Measurements from ENCODE around the gene CDX2. TPM values are rescaled to one million over a fixed set of nuclear protein-coding genes. Genes with fewer than 3 reads are reported as not detected.
"Not testable (repeated sequence)": the region's sequence is repeated elsewhere in the genome, so short reads cannot be mapped to it uniquely, and the experiment has no call there.

The CDX2 gene
- total RNA-seq, 4 donors from 2014 or later: 119 to 199 (median 136) TPM

DNA sequence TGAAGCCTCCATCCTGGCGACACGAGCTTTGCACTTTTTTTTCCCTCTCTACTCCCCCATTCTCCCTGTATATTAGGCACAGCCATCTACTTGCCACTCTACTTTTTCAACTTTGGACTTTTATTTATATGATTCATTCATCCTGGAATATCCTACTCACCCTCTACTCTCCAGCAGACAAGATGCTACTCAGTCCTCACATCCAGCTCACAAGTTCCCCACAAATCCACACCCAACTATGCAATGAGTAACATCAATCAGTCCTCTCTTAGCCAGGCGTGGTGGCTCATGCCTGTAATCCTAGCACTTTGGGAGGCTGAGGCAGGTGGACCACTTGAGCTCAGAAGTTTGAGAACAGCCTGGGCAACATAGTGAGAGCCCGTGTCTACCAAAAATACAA lies 43.3 kb upstream of the CDX2 start:
- in situ Hi-C loops (cut with MboI; ENCODE audit: low pct_ligation_motif_present in 1 of 4, low pct_unique_long_range_greater_than_20kb in 1 of 4, low sequenced_read_pairs in 3 of 4): no loop called here
- no peak overlapping the region for H3K27ac ChIP-seq
- H3K36me3 ChIP-seq: no peaks in the 10 kb centered on the region
- H3K27me3 ChIP-seq: peaks cover 17% of the 10 kb centered on the region
- H3K4me3 ChIP-seq: no peak overlapping the region
- TF ChIP-seq POLR2AphosphoS5 (IDR thresholded peaks at IDR 0.05) (no peak), POLR2A (IDR thresholded peaks at IDR 0.05) (no peak), EP300 (IDR thresholded peaks at IDR 0.05; ENCODE audit: low read depth) (no peak)
- TF ChIP-seq, protein P1, sequence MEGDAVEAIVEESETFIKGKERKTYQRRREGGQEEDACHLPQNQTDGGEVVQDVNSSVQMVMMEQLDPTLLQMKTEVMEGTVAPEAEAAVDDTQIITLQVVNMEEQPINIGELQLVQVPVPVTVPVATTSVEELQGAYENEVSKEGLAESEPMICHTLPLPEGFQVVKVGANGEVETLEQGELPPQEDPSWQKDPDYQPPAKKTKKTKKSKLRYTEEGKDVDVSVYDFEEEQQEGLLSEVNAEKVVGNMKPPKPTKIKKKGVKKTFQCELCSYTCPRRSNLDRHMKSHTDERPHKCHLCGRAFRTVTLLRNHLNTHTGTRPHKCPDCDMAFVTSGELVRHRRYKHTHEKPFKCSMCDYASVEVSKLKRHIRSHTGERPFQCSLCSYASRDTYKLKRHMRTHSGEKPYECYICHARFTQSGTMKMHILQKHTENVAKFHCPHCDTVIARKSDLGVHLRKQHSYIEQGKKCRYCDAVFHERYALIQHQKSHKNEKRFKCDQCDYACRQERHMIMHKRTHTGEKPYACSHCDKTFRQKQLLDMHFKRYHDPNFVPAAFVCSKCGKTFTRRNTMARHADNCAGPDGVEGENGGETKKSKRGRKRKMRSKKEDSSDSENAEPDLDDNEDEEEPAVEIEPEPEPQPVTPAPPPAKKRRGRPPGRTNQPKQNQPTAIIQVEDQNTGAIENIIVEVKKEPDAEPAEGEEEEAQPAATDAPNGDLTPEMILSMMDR (IDR thresholded peaks at IDR 0.05): no peak
- WGBS, 2 donors (ENCODE audit: low coverage in 1 of 2): 88% methylated on average over 4 of the region's 4 CpGs; no CpG with 5 or more reads in 1 of the 2 donors
- DNase-seq: no peak
- no peaks in the 10 kb centered on the region for H3K9me3 ChIP-seq
- intact Hi-C loops (cut with DNase I; ENCODE audit: low total_unique reads): no loop called here
- no peaks in the 10 kb centered on the region for H3K4me1 ChIP-seq

DNA sequence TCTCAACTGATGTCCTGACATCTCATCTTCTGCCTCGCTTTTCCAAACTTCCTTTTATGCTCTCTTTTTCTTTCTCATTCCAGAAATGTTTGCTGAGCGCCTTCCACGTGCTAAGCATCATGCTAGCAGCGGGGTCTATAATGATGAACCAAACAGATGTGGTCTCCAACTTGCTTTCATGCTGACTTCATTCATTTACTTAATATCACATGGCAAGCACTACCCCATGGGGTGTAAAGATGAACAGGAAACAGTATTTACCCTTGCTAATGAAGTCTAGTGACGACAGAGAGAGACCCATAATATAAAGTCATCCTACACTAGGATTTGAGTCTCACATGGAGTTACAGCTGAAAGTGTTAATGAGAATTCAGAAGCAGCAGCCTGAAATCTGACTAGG lies 40.9 kb upstream of the CDX2 start:
- Histone ChIP-seq H3K27me3 (peaks cover 11% of the 10 kb centered on the region), H3K36me3 (no peaks in the 10 kb centered on the region), H3K27ac (no peak overlapping the region), H3K4me3 (no peak overlapping the region), H3K9me3 (no peaks in the 10 kb centered on the region), H3K4me1 (no peaks in the 10 kb centered on the region)
- in situ Hi-C loops (cut with MboI; ENCODE audit: low pct_ligation_motif_present in 1 of 4, low pct_unique_long_range_greater_than_20kb in 1 of 4, low sequenced_read_pairs in 3 of 4) (no loop called here), intact Hi-C loops (cut with DNase I; ENCODE audit: low total_unique reads) (no loop called here)
- TF ChIP-seq POLR2AphosphoS5 (IDR thresholded peaks at IDR 0.05) (no peak), POLR2A (IDR thresholded peaks at IDR 0.05) (no peak), EP300 (IDR thresholded peaks at IDR 0.05; ENCODE audit: low read depth) (no peak)
- TF ChIP-seq, protein P1 (IDR thresholded peaks at IDR 0.05): no peak
- DNase-seq: no peak
- 84 to 91% methylated on average over 5 of the region's 5 CpGs for WGBS, 2 donors (ENCODE audit: low coverage in 1 of 2)

DNA sequence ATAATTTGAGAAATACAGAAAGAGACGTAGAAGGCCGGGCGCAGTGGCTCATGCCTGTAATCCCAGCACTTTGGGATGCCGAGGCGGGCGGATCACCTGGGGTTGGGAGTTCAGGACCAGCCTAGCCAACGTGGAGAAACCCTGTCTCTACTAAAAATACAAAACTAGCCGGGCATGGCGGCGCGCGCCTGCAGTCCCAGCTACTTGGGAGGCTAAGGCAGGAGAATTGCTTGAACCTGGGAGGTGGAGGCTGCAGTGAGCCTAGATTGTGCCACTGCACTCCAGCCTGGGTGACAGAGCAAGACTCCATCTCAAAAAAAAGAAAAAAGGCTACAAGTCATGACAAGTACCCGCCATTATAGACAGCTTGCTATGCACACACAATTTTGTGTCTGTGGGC lies 35.9 kb upstream of the CDX2 start:
- WGBS, 2 donors (ENCODE audit: low coverage in 1 of 2): 94 to 97% methylated on average over 13 of the region's 13 CpGs
- intact Hi-C loops (cut with DNase I; ENCODE audit: low total_unique reads); H3K4me1 ChIP-seq; H3K9me3 ChIP-seq; H3K36me3 ChIP-seq; in situ Hi-C loops (cut with MboI; ENCODE audit: low pct_ligation_motif_present in 1 of 4, low pct_unique_long_range_greater_than_20kb in 1 of 4, low sequenced_read_pairs in 3 of 4); DNase-seq; H3K4me3 ChIP-seq; H3K27ac ChIP-seq; H3K27me3 ChIP-seq: not testable (repeated sequence)

DNA sequence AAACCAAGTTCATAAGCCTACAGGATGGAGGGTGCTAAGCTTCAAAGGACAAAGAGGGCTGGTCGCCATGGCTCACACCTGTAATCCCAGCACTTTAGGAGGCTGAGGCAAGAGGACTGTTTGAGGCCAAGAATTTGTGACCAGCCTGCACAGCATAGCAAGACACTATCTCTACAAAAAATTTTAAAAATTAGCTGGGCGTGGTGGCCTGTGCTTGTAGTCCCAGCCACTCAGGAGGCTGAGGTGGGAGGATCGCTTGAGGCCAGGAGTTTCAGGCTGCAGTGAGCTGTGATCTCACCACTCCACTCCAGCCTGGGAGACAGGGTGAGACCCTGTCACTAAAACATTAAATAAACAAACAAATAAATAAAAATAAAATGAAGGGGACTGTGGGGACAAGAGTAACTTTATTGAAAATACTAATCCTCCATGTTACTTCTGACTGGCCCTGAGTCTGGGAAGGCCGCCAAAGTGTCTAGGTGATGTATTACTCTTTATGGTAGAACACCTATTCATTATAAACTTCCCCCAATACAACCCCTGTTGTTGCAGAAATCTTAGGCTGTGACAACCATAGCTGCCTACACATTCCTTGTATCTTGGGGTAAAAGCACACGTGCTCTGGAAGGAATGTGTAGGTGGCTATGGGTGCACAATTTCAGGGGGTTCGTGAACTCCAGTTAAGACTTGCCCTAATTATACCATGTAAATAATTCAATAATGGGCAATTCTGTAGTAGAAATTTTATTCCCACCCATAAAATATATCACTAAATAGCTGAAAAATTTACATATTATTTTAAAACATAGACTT lies 34.0 kb upstream of the CDX2 start:
- Histone ChIP-seq H3K27ac (no peak overlapping the region), H3K36me3 (no peaks in the 10 kb centered on the region), H3K9me3 (no peaks in the 10 kb centered on the region), H3K4me1 (no peaks in the 10 kb centered on the region), H3K4me3 (no peak overlapping the region), H3K27me3 (no peaks in the 10 kb centered on the region)
- intact Hi-C loops (cut with DNase I; ENCODE audit: low total_unique reads) (no loop called here), in situ Hi-C loops (cut with MboI; ENCODE audit: low pct_ligation_motif_present in 1 of 4, low pct_unique_long_range_greater_than_20kb in 1 of 4, low sequenced_read_pairs in 3 of 4) (no loop called here)
- DNase-seq: no peak
- 61 to 74% methylated on average over 4 to 6 of the region's 6 CpGs for WGBS, 2 donors (ENCODE audit: low coverage in 1 of 2)
- TF ChIP-seq, protein P1 (IDR thresholded peaks at IDR 0.05): no peak
- no peak for TF ChIP-seq POLR2A (IDR thresholded peaks at IDR 0.05)
- no peak for TF ChIP-seq EP300 (IDR thresholded peaks at IDR 0.05; ENCODE audit: low read depth)
- TF ChIP-seq POLR2AphosphoS5 (IDR thresholded peaks at IDR 0.05): no peak
